ENCODE data around the gene HYPK. TPM values are rescaled to one million over a fixed set of nuclear protein-coding genes. Genes with fewer than 3 reads are reported as not detected.
"Not testable (repeated sequence)": the region's sequence is repeated elsewhere in the genome, so short reads cannot be mapped to it uniquely, and the experiment has no call there.

Gene HYPK
- total and polyA plus RNA-seq, 2 experiments from 2014 or later, result 8.2 to 19.9 TPM

DNA sequence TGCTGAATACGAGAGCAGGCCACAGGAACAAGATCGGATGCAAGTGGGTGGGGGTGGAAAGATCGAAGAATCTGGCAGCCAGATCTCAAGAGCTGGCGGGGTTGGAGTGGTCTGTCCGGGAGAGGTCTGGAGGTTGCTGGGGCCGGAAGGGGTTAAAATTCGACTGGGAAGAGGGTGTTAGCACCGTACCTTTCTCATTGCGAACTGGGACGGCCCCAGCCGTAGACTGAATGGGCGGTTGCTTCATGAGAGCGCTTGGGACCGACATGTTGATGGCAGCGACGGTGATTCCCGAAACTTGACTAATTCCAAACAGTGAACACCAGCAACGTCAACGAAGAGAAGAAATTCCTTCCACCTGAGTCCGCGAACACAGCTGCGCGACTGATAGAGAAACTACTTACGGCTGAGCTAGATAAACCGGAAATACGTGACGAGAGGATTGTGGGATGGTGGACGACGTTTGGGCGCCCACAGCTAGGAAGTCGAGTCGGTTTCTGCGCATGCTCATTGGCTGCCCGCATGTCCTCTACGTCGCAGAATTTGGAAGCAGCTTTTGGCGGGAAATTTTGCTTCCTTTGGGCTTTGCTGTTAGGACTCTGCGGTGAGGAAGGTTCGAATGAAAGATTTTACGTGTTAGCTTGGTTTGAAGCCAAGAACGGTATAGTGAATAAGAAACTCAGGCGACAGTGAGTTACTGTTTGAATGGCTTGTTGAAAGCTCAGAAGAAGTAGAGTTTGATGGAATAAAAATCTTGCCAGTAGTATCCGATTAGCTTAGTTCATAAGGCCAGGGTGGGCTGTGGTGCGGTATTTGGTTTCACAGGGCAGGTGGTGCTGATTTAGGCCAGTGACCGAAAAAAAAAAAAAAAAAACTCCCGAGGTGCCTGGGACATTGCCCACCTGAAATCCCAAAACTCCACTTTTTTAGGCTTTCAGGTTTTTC, 24.2 kb downstream of the HYPK start, which contains the start of gene MFAP1:
MFAP1 (minus strand) TSS at position 389 of the 945 bp plus-strand sequence; CDS start at position 268, 121 bp downstream.
- DNase-seq, result peak; percentile 98
- H3K27ac ChIP-seq, result peak within 1 kb of the TSS; percentile 94
- peak within 1 kb of the TSS; percentile 76 for H3K4me2 ChIP-seq (ENCODE audit: unreplicated experiment)
- peaks cover 80% of the 10 kb centered on the region for H3K79me2 ChIP-seq (ENCODE audit: insufficient read depth)
- H4K20me1 ChIP-seq (ENCODE audit: insufficient read depth), result no peaks in the 10 kb centered on the region
- no peaks in the 10 kb centered on the region for H3K36me3 ChIP-seq (ENCODE audit: low read depth)
- 10% methylated on average over 46 of the region's 46 CpGs for WGBS, 2 experiments (ENCODE audit: low coverage in 1 of 2, low lambda C conversion rate in 2 of 2, missing lambda C conversion rate in 2 of 2)
- H3K9me2 ChIP-seq (ENCODE audit: insufficient read depth), result no peaks in the 10 kb centered on the region
- no peak for TF ChIP-seq EZH2 (IDR thresholded peaks at IDR 0.05; ENCODE audit: insufficient read depth, poor library complexity, severe bottlenecking)
- no peak for TF ChIP-seq EZH2phosphoT487 (IDR thresholded peaks at IDR 0.05; ENCODE audit: insufficient read depth, low read depth)
- H3F3A ChIP-seq (ENCODE audit: insufficient read depth), result peaks cover 12% of the 10 kb centered on the region; the same call in 1 of the 2 replicates
- peak within 1 kb of the TSS; percentile 97 for H2AFZ ChIP-seq
- peak within 1 kb of the TSS; percentile 98 for H3K9ac ChIP-seq
- in situ Hi-C loops (cut with MboI), result no loop called here
- no peaks in the 10 kb centered on the region for H3K27me3 ChIP-seq (replicated peaks; ENCODE audit: insufficient read depth)
- H3K4me1 ChIP-seq (ENCODE audit: insufficient read depth), result peaks cover 26% of the 10 kb centered on the region; the same call in 1 of the 2 replicates
- H3K9me3 ChIP-seq (ENCODE audit: low read depth), result no peaks in the 10 kb centered on the region
- peak within 1 kb of the TSS; percentile 98 for H3K4me3 ChIP-seq

DNA sequence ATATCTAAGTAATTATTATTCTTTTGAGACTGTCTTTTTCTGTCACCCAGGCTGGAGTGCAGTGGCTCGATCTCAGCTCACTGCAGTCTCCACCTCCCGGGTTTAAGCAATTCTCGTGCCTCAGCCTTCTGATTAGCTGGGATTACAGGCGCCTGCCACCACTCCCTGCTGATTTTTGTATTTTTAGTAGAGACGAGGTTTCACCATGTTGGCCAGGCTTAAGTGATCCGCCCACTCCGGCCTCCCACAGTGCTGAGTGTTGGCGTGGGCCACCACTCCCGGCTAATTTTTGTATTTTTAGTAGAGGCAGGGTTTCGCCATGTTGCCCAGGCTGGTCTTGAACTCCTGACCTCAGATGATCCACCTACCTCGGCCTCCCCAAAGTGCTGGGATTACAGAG, 24.9 kb downstream of the HYPK start:
- in situ Hi-C loops (cut with MboI); H3K4me2 ChIP-seq (ENCODE audit: unreplicated experiment); H3K9me3 ChIP-seq (ENCODE audit: low read depth); H3K27ac ChIP-seq; DNase-seq; H4K20me1 ChIP-seq (ENCODE audit: insufficient read depth); H3K36me3 ChIP-seq (ENCODE audit: low read depth); H3K4me3 ChIP-seq; H3K9me2 ChIP-seq (ENCODE audit: insufficient read depth); H3K27me3 ChIP-seq (replicated peaks; ENCODE audit: insufficient read depth); H3K9ac ChIP-seq: not testable (repeated sequence)
- 87 to 89% methylated on average over 11 of the region's 11 CpGs for WGBS, 2 experiments (ENCODE audit: low coverage in 1 of 2, low lambda C conversion rate in 2 of 2, missing lambda C conversion rate in 2 of 2)
- peaks cover 12% of the 10 kb centered on the region; the same call in 1 of the 2 replicates for H3F3A ChIP-seq (ENCODE audit: insufficient read depth)
- peaks cover 78% of the 10 kb centered on the region for H3K79me2 ChIP-seq (ENCODE audit: insufficient read depth)
- H2AFZ ChIP-seq, result peak overlapping the region; percentile 97; the same call in 1 of the 2 replicates
- peaks cover 26% of the 10 kb centered on the region; the same call in 1 of the 2 replicates for H3K4me1 ChIP-seq (ENCODE audit: insufficient read depth)

DNA sequence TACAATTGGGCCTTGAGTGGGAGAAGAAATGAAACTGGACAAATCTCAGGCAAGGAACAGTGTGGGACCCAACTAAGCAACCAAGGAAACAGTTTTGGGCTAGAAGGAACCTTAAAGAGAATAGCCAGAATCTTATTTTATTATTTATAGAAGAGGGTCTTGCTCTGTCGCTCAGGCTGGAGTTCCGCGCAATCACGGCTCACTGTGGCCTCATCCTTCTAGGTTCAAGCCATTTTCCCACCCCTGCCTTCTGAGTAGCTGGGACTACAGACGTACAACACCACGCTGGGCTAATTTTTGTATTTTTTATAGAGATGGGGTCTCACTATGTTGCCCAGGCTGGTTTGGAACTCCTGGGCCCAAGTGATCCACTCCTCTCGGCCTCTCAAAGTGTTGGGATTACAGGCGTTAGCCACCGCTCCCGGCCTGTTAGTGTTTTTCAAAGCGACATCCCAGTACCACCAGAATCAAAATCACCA, 25.7 kb downstream of the HYPK start:
- H2AFZ ChIP-seq, result peak overlapping the region; percentile 97
- no peaks in the 10 kb centered on the region for H3K9me3 ChIP-seq (ENCODE audit: low read depth)
- peaks cover 71% of the 10 kb centered on the region for H3K79me2 ChIP-seq (ENCODE audit: insufficient read depth)
- peak overlapping the region; percentile 79 for H3K9ac ChIP-seq
- H3K27me3 ChIP-seq (replicated peaks; ENCODE audit: insufficient read depth), result no peaks in the 10 kb centered on the region
- no peaks in the 10 kb centered on the region for H3K9me2 ChIP-seq (ENCODE audit: insufficient read depth)
- no peak overlapping the region for H3K27ac ChIP-seq
- WGBS, 2 experiments (ENCODE audit: low coverage in 1 of 2, low lambda C conversion rate in 2 of 2, missing lambda C conversion rate in 2 of 2), result 95 to 96% methylated on average over 11 of the region's 11 CpGs
- peaks cover 26% of the 10 kb centered on the region; the same call in 1 of the 2 replicates for H3K4me1 ChIP-seq (ENCODE audit: insufficient read depth)
- no peaks in the 10 kb centered on the region for H3K36me3 ChIP-seq (ENCODE audit: low read depth)
- in situ Hi-C loops (cut with MboI), result no loop called here
- H3K4me2 ChIP-seq (ENCODE audit: unreplicated experiment), result peak overlapping the region; percentile 93
- no peak for TF ChIP-seq EZH2phosphoT487 (IDR thresholded peaks at IDR 0.05; ENCODE audit: insufficient read depth, low read depth)
- TF ChIP-seq EZH2 (IDR thresholded peaks at IDR 0.05; ENCODE audit: insufficient read depth, poor library complexity, severe bottlenecking), result no peak
- no peaks in the 10 kb centered on the region for H4K20me1 ChIP-seq (ENCODE audit: insufficient read depth)
- no peak for DNase-seq
- peaks cover 12% of the 10 kb centered on the region; the same call in 1 of the 2 replicates for H3F3A ChIP-seq (ENCODE audit: insufficient read depth)
- H3K4me3 ChIP-seq, result peak overlapping the region; percentile 84

DNA sequence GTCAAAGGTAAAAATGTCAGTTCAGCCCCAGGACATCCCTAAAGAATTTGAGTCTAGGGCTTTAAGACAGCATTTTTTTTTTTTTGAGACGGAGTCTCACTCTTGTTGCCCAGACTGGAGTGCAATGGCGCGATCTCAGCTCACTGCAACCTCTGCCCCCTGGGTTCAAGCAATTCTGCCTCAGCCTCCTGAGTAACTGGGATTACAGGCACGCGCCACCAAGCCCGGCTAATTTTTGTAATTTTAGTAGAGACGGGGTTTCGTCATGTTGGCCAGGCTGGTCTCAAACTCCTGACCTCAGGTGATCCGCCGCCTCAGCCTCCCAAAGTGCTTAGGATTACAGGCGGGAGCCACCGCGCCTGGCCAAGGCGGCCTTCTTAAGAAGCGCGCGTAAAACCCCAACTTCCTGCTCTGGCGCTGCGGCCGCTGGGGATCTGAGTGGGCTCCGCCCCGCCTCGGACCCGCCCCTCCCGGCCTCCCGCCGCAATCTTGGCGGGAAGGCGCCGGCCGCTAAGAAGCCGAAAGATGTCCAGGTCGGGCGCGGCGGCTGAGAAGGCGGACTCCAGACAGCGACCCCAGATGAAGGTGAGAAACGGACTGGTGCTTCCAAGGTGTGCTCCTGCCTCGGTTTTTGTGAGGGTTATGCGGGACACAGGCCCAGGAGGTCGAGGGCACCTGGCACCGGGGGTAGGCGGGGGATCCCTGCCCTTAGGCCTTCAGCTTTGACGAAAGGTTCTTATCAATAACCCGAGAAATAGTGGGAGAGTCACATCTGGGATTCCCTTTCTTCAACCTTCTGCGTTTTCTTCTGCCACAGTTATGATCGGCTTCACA, 26.3 kb downstream of the HYPK start, which contains the start of gene WDR76:
WDR76 (plus strand) TSS at position 495 of the 834 bp plus-strand sequence; CDS start at position 526, 31 bp downstream.
- H3K9me2 ChIP-seq (ENCODE audit: insufficient read depth), result no peaks in the 10 kb centered on the region
- H3K4me2 ChIP-seq (ENCODE audit: unreplicated experiment), result peak within 1 kb of the TSS; percentile 93
- in situ Hi-C loops (cut with MboI), result no loop called here
- no peak for TF ChIP-seq EZH2 (IDR thresholded peaks at IDR 0.05; ENCODE audit: insufficient read depth, poor library complexity, severe bottlenecking)
- TF ChIP-seq EZH2phosphoT487 (IDR thresholded peaks at IDR 0.05; ENCODE audit: insufficient read depth, low read depth), result no peak
- H3K9me3 ChIP-seq (ENCODE audit: low read depth), result no peaks in the 10 kb centered on the region
- peak within 1 kb of the TSS; percentile 40 for H3K27ac ChIP-seq
- 4 to 6% methylated on average over 48 of the region's 48 CpGs for WGBS, 2 experiments (ENCODE audit: low coverage in 1 of 2, low lambda C conversion rate in 2 of 2, missing lambda C conversion rate in 2 of 2)
- H3K9ac ChIP-seq, result peak within 1 kb of the TSS; percentile 79
- DNase-seq, result peak; percentile 90
- peak within 1 kb of the TSS; percentile 84 for H3K4me3 ChIP-seq
- H3K36me3 ChIP-seq (ENCODE audit: low read depth), result no peaks in the 10 kb centered on the region
- H3K4me1 ChIP-seq (ENCODE audit: insufficient read depth), result peaks cover 26% of the 10 kb centered on the region; the same call in 1 of the 2 replicates
- no peaks in the 10 kb centered on the region for H4K20me1 ChIP-seq (ENCODE audit: insufficient read depth)
- peak within 1 kb of the TSS; percentile 97 for H2AFZ ChIP-seq
- peaks cover 64% of the 10 kb centered on the region for H3K79me2 ChIP-seq (ENCODE audit: insufficient read depth)
- H3F3A ChIP-seq (ENCODE audit: insufficient read depth), result peaks cover 12% of the 10 kb centered on the region; the same call in 1 of the 2 replicates
- no peaks in the 10 kb centered on the region for H3K27me3 ChIP-seq (replicated peaks; ENCODE audit: insufficient read depth)

Data from GM23248 (cell line).